ENCODE data around the gene TBC1D22A. TPM values are rescaled to one million over a fixed set of nuclear protein-coding genes. Genes with fewer than 3 reads are reported as not detected.

Gene TBC1D22A
- total and polyA plus RNA-seq, 2 experiments from 2014 or later: 9.6 to 13.3 TPM

- Mint-ChIP-seq H3K9me3 (peaks cover 13% of the 10 kb centered on the region), H3K27ac (peak overlapping the region; percentile 76; the same call in 1 of the 2 replicates), H3K27me3 (ENCODE audit: insufficient read depth, low read depth, poor library complexity) (peaks cover 3% of the 10 kb centered on the region), H3K4me1 (peaks cover 28% of the 10 kb centered on the region), H3K36me3 (ENCODE audit: low read depth) (peaks cover 10% of the 10 kb centered on the region; the same call in 1 of the 3 replicates), H3K4me3 (no peak overlapping the region)
- Histone ChIP-seq H3K4me2 (peak overlapping the region; percentile 83; the same call in 1 of the 2 replicates), H3K4me3 (no peak overlapping the region), H3K4me1 (ENCODE audit: insufficient read depth) (peaks cover 21% of the 10 kb centered on the region; the same call in 1 of the 2 replicates), H4K20me1 (replicated peaks; ENCODE audit: insufficient read depth) (0 out of 2 replicates have a peak, but pooled peaks cover 4% of the 10 kb centered on the region), H3K27me3 (ENCODE audit: insufficient read depth) (no peaks in the 10 kb centered on the region), H3F3A (replicated peaks; ENCODE audit: low read depth) (no peaks in the 10 kb centered on the region), H3K36me3 (ENCODE audit: insufficient read depth) (no peaks in the 10 kb centered on the region), H3K79me2 (replicated peaks; ENCODE audit: insufficient read depth) (no peaks in the 10 kb centered on the region), H2AFZ (no peak overlapping the region), H3K9me2 (ENCODE audit: insufficient read depth) (no peaks in the 10 kb centered on the region), H3K27ac (ENCODE audit: low read depth) (no peak overlapping the region)
- DNase-seq (ENCODE audit: low spot score) (no peak), ATAC-seq (no peak)
- TF ChIP-seq EZH2 (IDR thresholded peaks at IDR 0.05; ENCODE audit: low read depth, unreplicated experiment): no peak
- no peak for TF ChIP-seq ZNF331 (CRISPR knock-in tag; IDR thresholded peaks at IDR 0.05; ENCODE audit: low read depth)
- TF ChIP-seq, protein P1, sequence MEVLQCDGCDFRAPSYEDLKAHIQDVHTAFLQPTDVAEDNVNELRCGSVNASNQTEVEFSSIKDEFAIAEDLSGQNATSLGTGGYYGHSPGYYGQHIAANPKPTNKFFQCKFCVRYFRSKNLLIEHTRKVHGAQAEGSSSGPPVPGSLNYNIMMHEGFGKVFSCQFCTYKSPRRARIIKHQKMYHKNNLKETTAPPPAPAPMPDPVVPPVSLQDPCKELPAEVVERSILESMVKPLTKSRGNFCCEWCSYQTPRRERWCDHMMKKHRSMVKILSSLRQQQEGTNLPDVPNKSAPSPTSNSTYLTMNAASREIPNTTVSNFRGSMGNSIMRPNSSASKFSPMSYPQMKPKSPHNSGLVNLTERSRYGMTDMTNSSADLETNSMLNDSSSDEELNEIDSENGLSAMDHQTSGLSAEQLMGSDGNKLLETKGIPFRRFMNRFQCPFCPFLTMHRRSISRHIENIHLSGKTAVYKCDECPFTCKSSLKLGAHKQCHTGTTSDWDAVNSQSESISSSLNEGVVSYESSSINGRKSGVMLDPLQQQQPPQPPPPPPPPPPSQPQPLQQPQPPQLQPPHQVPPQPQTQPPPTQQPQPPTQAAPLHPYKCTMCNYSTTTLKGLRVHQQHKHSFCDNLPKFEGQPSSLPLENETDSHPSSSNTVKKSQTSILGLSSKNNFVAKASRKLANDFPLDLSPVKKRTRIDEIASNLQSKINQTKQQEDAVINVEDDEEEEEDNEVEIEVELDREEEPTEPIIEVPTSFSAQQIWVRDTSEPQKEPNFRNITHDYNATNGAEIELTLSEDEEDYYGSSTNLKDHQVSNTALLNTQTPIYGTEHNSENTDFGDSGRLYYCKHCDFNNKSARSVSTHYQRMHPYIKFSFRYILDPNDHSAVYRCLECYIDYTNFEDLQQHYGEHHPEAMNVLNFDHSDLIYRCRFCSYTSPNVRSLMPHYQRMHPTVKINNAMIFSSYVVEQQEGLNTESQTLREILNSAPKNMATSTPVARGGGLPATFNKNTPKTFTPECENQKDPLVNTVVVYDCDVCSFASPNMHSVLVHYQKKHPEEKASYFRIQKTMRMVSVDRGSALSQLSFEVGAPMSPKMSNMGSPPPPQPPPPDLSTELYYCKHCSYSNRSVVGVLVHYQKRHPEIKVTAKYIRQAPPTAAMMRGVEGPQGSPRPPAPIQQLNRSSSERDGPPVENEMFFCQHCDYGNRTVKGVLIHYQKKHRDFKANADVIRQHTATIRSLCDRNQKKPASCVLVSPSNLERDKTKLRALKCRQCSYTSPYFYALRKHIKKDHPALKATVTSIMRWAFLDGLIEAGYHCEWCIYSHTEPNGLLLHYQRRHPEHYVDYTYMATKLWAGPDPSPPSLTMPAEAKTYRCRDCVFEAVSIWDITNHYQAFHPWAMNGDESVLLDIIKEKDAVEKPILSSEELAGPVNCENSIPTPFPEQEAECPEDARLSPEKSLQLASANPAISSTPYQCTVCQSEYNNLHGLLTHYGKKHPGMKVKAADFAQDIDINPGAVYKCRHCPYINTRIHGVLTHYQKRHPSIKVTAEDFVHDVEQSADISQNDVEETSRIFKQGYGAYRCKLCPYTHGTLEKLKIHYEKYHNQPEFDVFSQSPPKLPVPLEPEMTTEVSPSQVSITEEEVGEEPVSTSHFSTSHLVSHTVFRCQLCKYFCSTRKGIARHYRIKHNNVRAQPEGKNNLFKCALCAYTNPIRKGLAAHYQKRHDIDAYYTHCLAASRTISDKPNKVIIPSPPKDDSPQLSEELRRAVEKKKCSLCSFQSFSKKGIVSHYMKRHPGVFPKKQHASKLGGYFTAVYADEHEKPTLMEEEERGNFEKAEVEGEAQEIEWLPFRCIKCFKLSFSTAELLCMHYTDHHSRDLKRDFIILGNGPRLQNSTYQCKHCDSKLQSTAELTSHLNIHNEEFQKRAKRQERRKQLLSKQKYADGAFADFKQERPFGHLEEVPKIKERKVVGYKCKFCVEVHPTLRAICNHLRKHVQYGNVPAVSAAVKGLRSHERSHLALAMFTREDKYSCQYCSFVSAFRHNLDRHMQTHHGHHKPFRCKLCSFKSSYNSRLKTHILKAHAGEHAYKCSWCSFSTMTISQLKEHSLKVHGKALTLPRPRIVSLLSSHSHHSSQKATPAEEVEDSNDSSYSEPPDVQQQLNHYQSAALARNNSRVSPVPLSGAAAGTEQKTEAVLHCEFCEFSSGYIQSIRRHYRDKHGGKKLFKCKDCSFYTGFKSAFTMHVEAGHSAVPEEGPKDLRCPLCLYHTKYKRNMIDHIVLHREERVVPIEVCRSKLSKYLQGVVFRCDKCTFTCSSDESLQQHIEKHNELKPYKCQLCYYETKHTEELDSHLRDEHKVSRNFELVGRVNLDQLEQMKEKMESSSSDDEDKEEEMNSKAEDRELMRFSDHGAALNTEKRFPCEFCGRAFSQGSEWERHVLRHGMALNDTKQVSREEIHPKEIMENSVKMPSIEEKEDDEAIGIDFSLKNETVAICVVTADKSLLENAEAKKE (CRISPR knock-in tag; IDR thresholded peaks at IDR 0.05): no peak
- TF ChIP-seq EZH2phosphoT487 (IDR thresholded peaks at IDR 0.05; ENCODE audit: unreplicated experiment): no peak
These were observed 329.7 kb downstream of the TBC1D22A start for GRCh38 chr22:47091921-47092700.
